IMR-90 (cell line): ENCODE measurements around the gene ZNF212. TPM values are rescaled to one million over a fixed set of nuclear protein-coding genes. Genes with fewer than 3 reads are reported as not detected.

ENCODE experiments used
- ATAC-seq: fragments of 200-7000 bp; cut with Tn5 transposase; 2 replicates; pipeline ENCODE4 v1.9.1; 2020; ENCODE audit warnings: low read depth, mild to moderate bottlenecking, moderate library complexity
- BruUV-seq: library from RNA; stranded (reverse); fragments of 400-500 nt; replicated peaks from 2 replicates; lab custom pipeline; 2021; lab: Mats Ljungman, UMichigan
- CTCF ChIA-PET: fragments of 300-600 bp; formaldehyde crosslinking; extraction: SDS; loops from one replicate; lab custom pipeline; 2021; ENCODE audit warnings: antibody characterized with exemption; lab: Yijun Ruan, JAX
- POLR2A ChIA-PET: fragments of 300-600 bp; sonication (Branson Sonifier 250); formaldehyde crosslinking; loops from one replicate; lab custom pipeline; 2022; ENCODE audit warnings: antibody characterized with exemption; ENCODE audit not compliant: unreplicated experiment; lab: Charles Lee
- DNase-seq: peaks from one replicate; pipeline ENCODE4 v3.0.0; 2013
- H2AFZ ChIP-seq: replicated peaks from 2 replicates; pipeline ENCODE3; 2013; ENCODE audit warnings: low read length, mild to moderate bottlenecking; ENCODE audit not compliant: poor library complexity
- H2AK5ac ChIP-seq: 2 replicates; pipeline ENCODE4 v1.6.1; 2013; ENCODE audit warnings: low read depth, low read length, inconsistent platforms
- H2AK9ac ChIP-seq: replicated peaks from 2 replicates; pipeline ENCODE3; 2013; ENCODE audit warnings: mild to moderate bottlenecking, low read depth, low read length, moderate library complexity; ENCODE audit not compliant: poor library complexity
- H2BK120ac ChIP-seq: 2 replicates; pipeline ENCODE4 v1.6.1; 2013; ENCODE audit warnings: low read depth, low read length, inconsistent platforms
- H2BK15ac ChIP-seq: 3 replicates; pipeline ENCODE4 v1.6.1; 2013; ENCODE audit warnings: low read depth, low read length, inconsistent platforms
- H2BK20ac ChIP-seq: 2 replicates; pipeline ENCODE4 v1.6.1; 2013; ENCODE audit warnings: low read depth, mild to moderate bottlenecking, inconsistent platforms, low read length, moderate library complexity
- H2BK5ac ChIP-seq: 2 replicates; pipeline ENCODE4 v1.6.1; 2013; ENCODE audit warnings: mild to moderate bottlenecking, low read depth, low read length, inconsistent platforms; ENCODE audit not compliant: poor library complexity, severe bottlenecking
- H3K14ac ChIP-seq: replicated peaks from 2 replicates; pipeline ENCODE4 v1.6.1; 2013; ENCODE audit warnings: low read depth, low read length, inconsistent platforms
- H3K18ac ChIP-seq: 2 replicates; pipeline ENCODE4 v1.6.1; 2013; ENCODE audit warnings: low read depth, low read length, control low read depth
- H3K23ac ChIP-seq: 2 replicates; pipeline ENCODE4 v1.6.1; 2013; ENCODE audit warnings: low read depth, low read length, inconsistent platforms
- H3K27ac ChIP-seq: 2 replicates; pipeline ENCODE4 v1.5.1; 2013; ENCODE audit warnings: mild to moderate bottlenecking, control low read depth, low read length; ENCODE audit not compliant: insufficient read depth
- H3K27me3 ChIP-seq: 2 replicates; pipeline ENCODE4 v1.6.1; 2013; ENCODE audit warnings: low read length; ENCODE audit not compliant: control insufficient read depth, insufficient read depth
- H3K36me3 ChIP-seq: 2 replicates; pipeline ENCODE4 v1.6.1; 2013; ENCODE audit warnings: low read length, mixed read lengths; ENCODE audit not compliant: control insufficient read depth, insufficient read depth
- H3K4ac ChIP-seq: 2 replicates; pipeline ENCODE4 v1.6.1; 2013; ENCODE audit warnings: low read depth, low read length, inconsistent platforms
- H3K4me1 ChIP-seq: 2 replicates; pipeline ENCODE4 v1.6.1; 2013; ENCODE audit warnings: low read length, mixed read lengths; ENCODE audit not compliant: control insufficient read depth, insufficient read depth
- H3K4me2 ChIP-seq: 2 replicates; pipeline ENCODE4 v1.6.1; 2013; ENCODE audit warnings: low read depth, mild to moderate bottlenecking, control low read depth, low read length, moderate library complexity
- H3K4me3 ChIP-seq: 2 replicates; pipeline ENCODE4 v1.5.1; 2013; ENCODE audit warnings: low read depth, mild to moderate bottlenecking, control low read depth, low read length, moderate library complexity; ENCODE audit not compliant: insufficient read depth
- H3K56ac ChIP-seq: 2 replicates; pipeline ENCODE4 v1.6.1; 2013; ENCODE audit warnings: low read length, inconsistent platforms; ENCODE audit not compliant: insufficient read depth; ENCODE audit errors: extremely low read depth
- H3K79me1 ChIP-seq, 2 experiments: 2 replicates each; pipeline ENCODE4 v1.6.1; 2013; ENCODE audit warnings: low read length in 2 of 2, inconsistent platforms in 1 of 2, low read depth in 1 of 2
- H3K9ac ChIP-seq: 2 replicates; pipeline ENCODE4 v1.6.1; 2013; ENCODE audit warnings: low read depth, low read length, control low read depth
- H3K9me1 ChIP-seq: 2 replicates; pipeline ENCODE4 v1.6.1; 2013; ENCODE audit warnings: low read length, inconsistent platforms; ENCODE audit not compliant: insufficient read depth
- H3K9me3 ChIP-seq: 2 replicates; pipeline ENCODE4 v1.6.1; 2013; ENCODE audit warnings: low read length; ENCODE audit not compliant: control insufficient read depth, insufficient read depth
- H4K20me1 ChIP-seq: 2 replicates; pipeline ENCODE4 v1.6.1; 2013; ENCODE audit warnings: low read length, inconsistent platforms; ENCODE audit not compliant: insufficient read depth
- H4K5ac ChIP-seq: 2 replicates; pipeline ENCODE4 v1.6.1; 2013; ENCODE audit warnings: mild to moderate bottlenecking, low read depth, low read length, control low read depth
- H4K8ac ChIP-seq, 2 experiments: 2 replicates each; pipeline ENCODE4 v1.6.1; 2013; ENCODE audit warnings: low read depth in 2 of 2, low read length in 2 of 2, control low read depth in 1 of 2, inconsistent platforms in 1 of 2
- H4K91ac ChIP-seq: 2 replicates; pipeline ENCODE4 v1.6.1; 2013; ENCODE audit warnings: low read depth, low read length, inconsistent platforms; ENCODE audit not compliant: insufficient read depth
- CEBPB ChIP-seq: IDR thresholded peaks from 2 replicates; pipeline ENCODE4 v1.6.1; 2012; ENCODE audit warnings: low read depth, low read length, improper control_type of control experiment
- CTCF ChIP-seq: conservative IDR thresholded peaks from 2 replicates; pipeline ENCODE4 v1.5.1; 2012; ENCODE audit warnings: mild to moderate bottlenecking, low read depth, low read length, improper control_type of control experiment
- POLR2A ChIP-seq: IDR thresholded peaks from 2 replicates; pipeline ENCODE4 v1.6.1; 2012; ENCODE audit warnings: mild to moderate bottlenecking, low read depth, low read length
- RCOR1 ChIP-seq: IDR thresholded peaks from 2 replicates; pipeline ENCODE4 v1.6.1; 2012; ENCODE audit warnings: mild to moderate bottlenecking, low read length, improper control_type of control experiment; ENCODE audit not compliant: insufficient replicate concordance
- RFX5 ChIP-seq: IDR thresholded peaks from 2 replicates; pipeline ENCODE4 v1.8.0; 2012; ENCODE audit warnings: low read depth, mild to moderate bottlenecking, low read length, moderate library complexity
- SMC3 ChIP-seq: fragments of 150-350 bp; IDR thresholded peaks from 2 replicates; pipeline ENCODE4 v1.6.1; 2016; ENCODE audit warnings: low read depth, mild to moderate bottlenecking, antibody characterized with exemption, low read length, moderate library complexity
- WGBS, 2 experiments: methylation state at CpG; one replicate each; pipeline versions ENCODE4 v1.1.5 to v1.1.7; 2013; ENCODE audit warnings: missing lambda C conversion rate in 2 of 2; ENCODE audit not compliant: insufficient read length in 1 of 2; ENCODE audit errors: extremely low coverage in 2 of 2; 5-methylcytosine and 5-hydroxymethylcytosine counted together
- dilution Hi-C: fragments of 300-500 bp; cut with HindIII; formaldehyde crosslinking; loops from one replicate; pipeline ENCODE4 v1.14.3; 2018; ENCODE audit warnings: low sequenced_read_pairs; ENCODE audit not compliant: unreplicated experiment
- in situ Hi-C: fragments of 300-500 bp; cut with MboI; formaldehyde crosslinking; loops from 3 replicates; pipeline ENCODE4 v1.14.3; 2019; ENCODE audit warnings: low sequenced_read_pairs, inconsistent platforms, mixed read lengths
- intact Hi-C: fragments of 100-400 bp; cut with micrococcal nuclease; formaldehyde crosslinking; loops from 2 replicates; pipeline ENCODE4 v1.10.0; 2022
- polyA plus RNA-seq, 3 experiments: library from polyadenylated mRNA; depleted of rRNA; stranded (reverse); fragments of >200 nt; gene quantifications; 2 replicates each; pipeline ENCODE4 v1.2.3, GENCODE V29; 2012; ENCODE audit warnings: low replicate concordance in 1 of 3
- total RNA-seq: library from RNA; depleted of rRNA; stranded (reverse); fragments of >200 nt; gene quantifications from 2 replicates; pipeline ENCODE4 v1.2.3, GENCODE V29; 2012

Gene ZNF212
- total and polyA plus RNA-seq, 2 of the 4 experiments (the other 2 are of a cell fraction), result 3.8 to 5.1 TPM

- TF ChIP-seq CTCF, result no peak
- no peak for TF ChIP-seq POLR2A
- TF ChIP-seq RCOR1, result no peak
- TF ChIP-seq SMC3, result no peak
- no peak for TF ChIP-seq RFX5
- TF ChIP-seq CEBPB, result no peak
- Histone ChIP-seq H3K9me1 (peaks cover 11% of the 10 kb centered on the region; the same call in 1 of the 2 replicates), H2AK5ac (no peak overlapping the region), H3K9me3 (no peaks in the 10 kb centered on the region), H2BK20ac (no peak overlapping the region), H3K23ac (no peak overlapping the region), H3K4me3 (no peak overlapping the region), H3K27ac (no peak overlapping the region), H4K20me1 (peaks cover 2% of the 10 kb centered on the region; the same call in 1 of the 2 replicates), H3K56ac (no peak overlapping the region), H4K91ac (no peak overlapping the region), H3K36me3 (peaks cover 43% of the 10 kb centered on the region), H2AK9ac (no peak overlapping the region), H3K4me1 (no peaks in the 10 kb centered on the region), H2BK120ac (no peak overlapping the region), H3K4ac (no peak overlapping the region), H2AFZ (no peak overlapping the region), H4K8ac (no peak overlapping the region), H3K9ac (no peak overlapping the region), H2BK15ac (no peak overlapping the region), H3K14ac (no peak overlapping the region), H3K79me1 (peaks cover 13 to 14% of the 10 kb centered on the region in 2 experiments; a peak in 3 of 4 replicates), H3K27me3 (no peaks in the 10 kb centered on the region), H3K18ac (no peak overlapping the region), H4K5ac (no peak overlapping the region), H3K4me2 (no peak overlapping the region), H2BK5ac (no peak overlapping the region)
- ATAC-seq (no peak), DNase-seq (no peak)
- POLR2A ChIA-PET, result no interaction called here
- 100% methylated on average over 1 of the region's 16 CpGs; no CpG with 5 or more reads in 1 of the 2 experiments for WGBS, 2 experiments
- CTCF ChIA-PET, result no interaction called here
- dilution Hi-C loops (no loop called here), intact Hi-C loops (no loop called here), in situ Hi-C loops (no loop called here)
- no TSS peak for BruUV-seq
Measured at GRCh38 chr7:149254181-149254858, 14.9 kb downstream of the ZNF212 start.
